ENCODE results near the gene NAGS.

Gene NAGS

DNA sequence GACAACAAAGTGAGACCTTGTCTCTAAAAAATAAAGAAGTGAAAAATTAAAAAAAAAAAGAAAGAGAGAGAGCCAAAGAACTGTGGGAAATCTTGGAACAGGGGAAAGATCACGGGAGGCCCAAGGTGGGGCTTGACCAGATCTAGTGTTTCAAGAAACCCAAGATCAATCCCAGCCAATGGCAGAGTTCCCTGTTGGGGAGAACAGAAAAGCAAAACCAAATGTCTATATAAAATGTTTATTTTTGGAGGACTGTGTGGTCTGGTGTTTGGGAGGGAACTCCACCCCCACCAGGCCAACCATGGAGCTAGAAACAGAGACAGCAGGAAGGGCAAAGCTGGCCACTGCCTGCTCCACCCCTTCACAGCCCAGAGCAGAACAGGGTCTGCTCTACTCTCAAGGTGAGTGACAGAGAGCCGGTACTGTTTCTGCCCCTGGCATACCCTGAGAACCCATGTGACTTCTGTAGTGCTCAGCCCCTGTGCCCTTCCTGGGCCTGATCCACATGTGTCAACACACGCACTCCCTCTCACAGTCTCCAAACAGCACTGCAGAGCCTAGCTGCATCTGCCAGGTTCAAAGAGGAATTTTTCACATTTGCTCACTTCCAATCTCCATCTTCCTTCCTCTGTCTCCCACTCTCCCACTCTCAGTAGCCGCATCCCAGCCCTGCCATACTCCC lies 6.7 kb downstream of the NAGS start:
- no peak for TF ChIP-seq ZC3H10 (CRISPR knock-in tag; IDR thresholded peaks at IDR 0.05)
- TF ChIP-seq CSDC2 (CRISPR knock-in tag; IDR thresholded peaks at IDR 0.05): no peak
- TF ChIP-seq, protein P1, sequence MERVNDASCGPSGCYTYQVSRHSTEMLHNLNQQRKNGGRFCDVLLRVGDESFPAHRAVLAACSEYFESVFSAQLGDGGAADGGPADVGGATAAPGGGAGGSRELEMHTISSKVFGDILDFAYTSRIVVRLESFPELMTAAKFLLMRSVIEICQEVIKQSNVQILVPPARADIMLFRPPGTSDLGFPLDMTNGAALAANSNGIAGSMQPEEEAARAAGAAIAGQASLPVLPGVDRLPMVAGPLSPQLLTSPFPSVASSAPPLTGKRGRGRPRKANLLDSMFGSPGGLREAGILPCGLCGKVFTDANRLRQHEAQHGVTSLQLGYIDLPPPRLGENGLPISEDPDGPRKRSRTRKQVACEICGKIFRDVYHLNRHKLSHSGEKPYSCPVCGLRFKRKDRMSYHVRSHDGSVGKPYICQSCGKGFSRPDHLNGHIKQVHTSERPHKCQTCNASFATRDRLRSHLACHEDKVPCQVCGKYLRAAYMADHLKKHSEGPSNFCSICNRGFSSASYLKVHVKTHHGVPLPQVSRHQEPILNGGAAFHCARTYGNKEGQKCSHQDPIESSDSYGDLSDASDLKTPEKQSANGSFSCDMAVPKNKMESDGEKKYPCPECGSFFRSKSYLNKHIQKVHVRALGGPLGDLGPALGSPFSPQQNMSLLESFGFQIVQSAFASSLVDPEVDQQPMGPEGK (CRISPR knock-in tag; IDR thresholded peaks at IDR 0.05; ENCODE audit: borderline replicate concordance): no peak
- TF ChIP-seq ZNF70 (CRISPR knock-in tag; IDR thresholded peaks at IDR 0.05): no peak
- no peak for TF ChIP-seq ESRRG (CRISPR knock-in tag; IDR thresholded peaks at IDR 0.05)
- no peak for TF ChIP-seq RARB (CRISPR knock-in tag; IDR thresholded peaks at IDR 0.05)
- TF ChIP-seq, protein P2, sequence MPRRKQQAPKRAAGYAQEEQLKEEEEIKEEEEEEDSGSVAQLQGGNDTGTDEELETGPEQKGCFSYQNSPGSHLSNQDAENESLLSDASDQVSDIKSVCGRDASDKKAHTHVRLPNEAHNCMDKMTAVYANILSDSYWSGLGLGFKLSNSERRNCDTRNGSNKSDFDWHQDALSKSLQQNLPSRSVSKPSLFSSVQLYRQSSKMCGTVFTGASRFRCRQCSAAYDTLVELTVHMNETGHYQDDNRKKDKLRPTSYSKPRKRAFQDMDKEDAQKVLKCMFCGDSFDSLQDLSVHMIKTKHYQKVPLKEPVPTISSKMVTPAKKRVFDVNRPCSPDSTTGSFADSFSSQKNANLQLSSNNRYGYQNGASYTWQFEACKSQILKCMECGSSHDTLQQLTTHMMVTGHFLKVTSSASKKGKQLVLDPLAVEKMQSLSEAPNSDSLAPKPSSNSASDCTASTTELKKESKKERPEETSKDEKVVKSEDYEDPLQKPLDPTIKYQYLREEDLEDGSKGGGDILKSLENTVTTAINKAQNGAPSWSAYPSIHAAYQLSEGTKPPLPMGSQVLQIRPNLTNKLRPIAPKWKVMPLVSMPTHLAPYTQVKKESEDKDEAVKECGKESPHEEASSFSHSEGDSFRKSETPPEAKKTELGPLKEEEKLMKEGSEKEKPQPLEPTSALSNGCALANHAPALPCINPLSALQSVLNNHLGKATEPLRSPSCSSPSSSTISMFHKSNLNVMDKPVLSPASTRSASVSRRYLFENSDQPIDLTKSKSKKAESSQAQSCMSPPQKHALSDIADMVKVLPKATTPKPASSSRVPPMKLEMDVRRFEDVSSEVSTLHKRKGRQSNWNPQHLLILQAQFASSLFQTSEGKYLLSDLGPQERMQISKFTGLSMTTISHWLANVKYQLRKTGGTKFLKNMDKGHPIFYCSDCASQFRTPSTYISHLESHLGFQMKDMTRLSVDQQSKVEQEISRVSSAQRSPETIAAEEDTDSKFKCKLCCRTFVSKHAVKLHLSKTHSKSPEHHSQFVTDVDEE (CRISPR knock-in tag; IDR thresholded peaks at IDR 0.05): no peak
- TF ChIP-seq ZNF8 (CRISPR knock-in tag; IDR thresholded peaks at IDR 0.05): no peak
- no peak for TF ChIP-seq ZFP30 (CRISPR knock-in tag; IDR thresholded peaks at IDR 0.05)
- no peak for TF ChIP-seq BACH2 (CRISPR knock-in tag; IDR thresholded peaks at IDR 0.05; ENCODE audit: borderline replicate concordance)
- TF ChIP-seq TOX (CRISPR knock-in tag; IDR thresholded peaks at IDR 0.05; ENCODE audit: borderline replicate concordance): no peak
- no peak for TF ChIP-seq TCF4 (CRISPR knock-in tag; IDR thresholded peaks at IDR 0.05; ENCODE audit: borderline replicate concordance)
- no peak for TF ChIP-seq ISL1 (CRISPR knock-in tag; IDR thresholded peaks at IDR 0.05)
- no peak for TF ChIP-seq GLIS3 (CRISPR knock-in tag; IDR thresholded peaks at IDR 0.05)
- TF ChIP-seq, protein P3, sequence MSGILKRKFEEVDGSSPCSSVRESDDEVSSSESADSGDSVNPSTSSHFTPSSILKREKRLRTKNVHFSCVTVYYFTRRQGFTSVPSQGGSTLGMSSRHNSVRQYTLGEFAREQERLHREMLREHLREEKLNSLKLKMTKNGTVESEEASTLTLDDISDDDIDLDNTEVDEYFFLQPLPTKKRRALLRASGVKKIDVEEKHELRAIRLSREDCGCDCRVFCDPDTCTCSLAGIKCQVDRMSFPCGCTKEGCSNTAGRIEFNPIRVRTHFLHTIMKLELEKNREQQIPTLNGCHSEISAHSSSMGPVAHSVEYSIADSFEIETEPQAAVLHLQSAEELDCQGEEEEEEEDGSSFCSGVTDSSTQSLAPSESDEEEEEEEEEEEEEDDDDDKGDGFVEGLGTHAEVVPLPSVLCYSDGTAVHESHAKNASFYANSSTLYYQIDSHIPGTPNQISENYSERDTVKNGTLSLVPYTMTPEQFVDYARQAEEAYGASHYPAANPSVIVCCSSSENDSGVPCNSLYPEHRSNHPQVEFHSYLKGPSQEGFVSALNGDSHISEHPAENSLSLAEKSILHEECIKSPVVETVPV (CRISPR knock-in tag; IDR thresholded peaks at IDR 0.05): no peak
- TF ChIP-seq SNAI2 (CRISPR knock-in tag; IDR thresholded peaks at IDR 0.05): no peak
- no peak for TF ChIP-seq PPARA (CRISPR knock-in tag; IDR thresholded peaks at IDR 0.05; ENCODE audit: borderline replicate concordance)
- TF ChIP-seq OSR1 (CRISPR knock-in tag; IDR thresholded peaks at IDR 0.05): no peak
- TF ChIP-seq, protein P4, sequence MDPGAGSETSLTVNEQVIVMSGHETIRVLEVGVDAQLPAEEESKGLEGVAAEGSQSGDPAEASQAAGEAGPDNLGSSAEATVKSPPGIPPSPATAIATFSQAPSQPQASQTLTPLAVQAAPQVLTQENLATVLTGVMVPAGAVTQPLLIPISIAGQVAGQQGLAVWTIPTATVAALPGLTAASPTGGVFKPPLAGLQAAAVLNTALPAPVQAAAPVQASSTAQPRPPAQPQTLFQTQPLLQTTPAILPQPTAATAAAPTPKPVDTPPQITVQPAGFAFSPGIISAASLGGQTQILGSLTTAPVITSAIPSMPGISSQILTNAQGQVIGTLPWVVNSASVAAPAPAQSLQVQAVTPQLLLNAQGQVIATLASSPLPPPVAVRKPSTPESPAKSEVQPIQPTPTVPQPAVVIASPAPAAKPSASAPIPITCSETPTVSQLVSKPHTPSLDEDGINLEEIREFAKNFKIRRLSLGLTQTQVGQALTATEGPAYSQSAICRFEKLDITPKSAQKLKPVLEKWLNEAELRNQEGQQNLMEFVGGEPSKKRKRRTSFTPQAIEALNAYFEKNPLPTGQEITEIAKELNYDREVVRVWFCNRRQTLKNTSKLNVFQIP (CRISPR knock-in tag; IDR thresholded peaks at IDR 0.05; ENCODE audit: borderline replicate concordance, low read depth): no peak
- TF ChIP-seq ZFP3 (CRISPR knock-in tag; IDR thresholded peaks at IDR 0.05): no peak
- ATAC-seq: no peak

DNA sequence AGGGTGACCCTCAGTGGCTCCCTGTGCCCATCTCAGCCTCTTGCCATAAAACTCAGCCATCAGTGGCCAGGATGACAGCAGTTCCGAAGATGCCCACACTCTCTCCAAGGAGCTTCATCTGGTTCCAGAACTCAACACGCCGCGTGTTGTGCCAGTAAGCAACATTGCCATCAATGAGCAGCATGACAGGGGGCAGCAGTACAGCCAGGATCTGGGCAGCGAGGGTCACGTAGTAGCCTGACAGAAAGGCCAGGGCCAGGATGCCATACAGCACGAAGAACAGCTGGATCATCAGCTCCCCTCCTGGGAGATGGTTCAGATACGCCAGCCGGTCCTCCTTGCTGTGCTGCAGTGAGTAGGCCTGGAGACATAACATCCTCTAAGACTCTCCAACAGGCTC lies 7.5 kb downstream of the NAGS start:
- ATAC-seq: no peak
- TF ChIP-seq BACH2 (CRISPR knock-in tag; IDR thresholded peaks at IDR 0.05; ENCODE audit: borderline replicate concordance): no peak
- no peak for TF ChIP-seq ZFP3 (CRISPR knock-in tag; IDR thresholded peaks at IDR 0.05)
- no peak for TF ChIP-seq TCF4 (CRISPR knock-in tag; IDR thresholded peaks at IDR 0.05; ENCODE audit: borderline replicate concordance)
- TF ChIP-seq, protein P5, sequence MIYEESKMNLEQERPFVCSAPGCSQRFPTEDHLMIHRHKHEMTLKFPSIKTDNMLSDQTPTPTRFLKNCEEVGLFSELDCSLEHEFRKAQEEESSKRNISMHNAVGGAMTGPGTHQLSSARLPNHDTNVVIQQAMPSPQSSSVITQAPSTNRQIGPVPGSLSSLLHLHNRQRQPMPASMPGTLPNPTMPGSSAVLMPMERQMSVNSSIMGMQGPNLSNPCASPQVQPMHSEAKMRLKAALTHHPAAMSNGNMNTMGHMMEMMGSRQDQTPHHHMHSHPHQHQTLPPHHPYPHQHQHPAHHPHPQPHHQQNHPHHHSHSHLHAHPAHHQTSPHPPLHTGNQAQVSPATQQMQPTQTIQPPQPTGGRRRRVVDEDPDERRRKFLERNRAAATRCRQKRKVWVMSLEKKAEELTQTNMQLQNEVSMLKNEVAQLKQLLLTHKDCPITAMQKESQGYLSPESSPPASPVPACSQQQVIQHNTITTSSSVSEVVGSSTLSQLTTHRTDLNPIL (CRISPR knock-in tag; IDR thresholded peaks at IDR 0.05; ENCODE audit: low read depth): no peak
- TF ChIP-seq ISL1 (CRISPR knock-in tag; IDR thresholded peaks at IDR 0.05): no peak
- TF ChIP-seq GLIS3 (CRISPR knock-in tag; IDR thresholded peaks at IDR 0.05): no peak
- no peak for TF ChIP-seq OSR1 (CRISPR knock-in tag; IDR thresholded peaks at IDR 0.05)
- TF ChIP-seq RARB (CRISPR knock-in tag; IDR thresholded peaks at IDR 0.05): no peak
- TF ChIP-seq, protein P2 (CRISPR knock-in tag; IDR thresholded peaks at IDR 0.05): no peak
- TF ChIP-seq ARNTL (CRISPR knock-in tag; IDR thresholded peaks at IDR 0.05; ENCODE audit: borderline replicate concordance, low read depth): no peak
- TF ChIP-seq ZNF70 (CRISPR knock-in tag; IDR thresholded peaks at IDR 0.05): no peak
- TF ChIP-seq, protein P1 (CRISPR knock-in tag; IDR thresholded peaks at IDR 0.05; ENCODE audit: borderline replicate concordance): no peak
